IMR-90 (cell line): Measurements from ENCODE around the gene EML3.

Source experiments
- CEBPB ChIP-seq: IDR thresholded peaks from 2 replicates; pipeline ENCODE4 v1.6.1; 2012; ENCODE audit warnings: low read depth, low read length, improper control_type of control experiment
- FOS ChIP-seq: fragments of 150-350 bp; IDR thresholded peaks from 2 replicates; pipeline ENCODE4 v1.6.1; 2016; ENCODE audit warnings: low read depth, low read length
- MAFK ChIP-seq: IDR thresholded peaks from 2 replicates; pipeline ENCODE4 v1.6.1; 2012; ENCODE audit warnings: low read depth, low read length, improper control_type of control experiment
- POLR2A ChIP-seq: IDR thresholded peaks from 2 replicates; pipeline ENCODE4 v1.6.1; 2012; ENCODE audit warnings: mild to moderate bottlenecking, low read depth, low read length
- RCOR1 ChIP-seq: IDR thresholded peaks from 2 replicates; pipeline ENCODE4 v1.6.1; 2012; ENCODE audit warnings: mild to moderate bottlenecking, low read length, improper control_type of control experiment; ENCODE audit not compliant: insufficient replicate concordance
- TF ChIP-seq, protein P1 (sequence below): conservative IDR thresholded peaks from 2 replicates; pipeline ENCODE4 v1.5.1; 2012; ENCODE audit warnings: mild to moderate bottlenecking, low read depth, low read length, improper control_type of control experiment

DNA sequence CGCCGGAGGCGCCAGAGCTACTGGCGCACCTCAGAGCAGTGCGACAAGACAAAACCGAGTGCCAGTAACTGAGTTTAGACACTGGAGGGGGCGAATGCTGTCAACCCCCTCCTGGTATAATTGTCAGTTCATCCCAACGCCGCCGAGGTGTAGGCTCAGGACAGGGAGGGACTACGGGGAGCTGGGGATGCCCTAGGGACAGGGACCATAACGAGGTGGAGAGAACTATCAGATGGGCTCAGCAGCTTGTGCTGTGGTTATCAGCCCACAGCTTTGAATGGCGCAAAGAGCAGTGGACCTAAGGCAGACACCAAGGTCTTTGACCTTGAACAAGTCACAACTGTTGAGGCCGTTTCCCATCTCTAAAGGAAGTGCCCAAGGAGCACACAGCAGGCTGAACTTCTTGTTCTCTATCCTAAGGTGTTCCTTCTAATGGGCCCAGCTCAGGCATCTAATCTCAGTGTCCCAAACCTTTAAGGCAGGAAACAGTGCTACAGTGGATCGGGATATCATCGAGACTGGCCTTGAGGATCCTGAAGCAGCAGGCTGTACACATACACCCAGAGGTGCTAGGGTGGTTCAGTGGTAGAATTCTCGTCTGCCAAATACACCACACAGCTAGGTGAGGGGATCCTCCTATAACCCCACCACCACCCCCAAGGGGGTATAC, 20.3 kb downstream of the EML3 start:
- TF ChIP-seq RCOR1 (no peak), POLR2A (no peak), CEBPB (no peak), FOS (no peak), MAFK (no peak)
- TF ChIP-seq, protein P1, sequence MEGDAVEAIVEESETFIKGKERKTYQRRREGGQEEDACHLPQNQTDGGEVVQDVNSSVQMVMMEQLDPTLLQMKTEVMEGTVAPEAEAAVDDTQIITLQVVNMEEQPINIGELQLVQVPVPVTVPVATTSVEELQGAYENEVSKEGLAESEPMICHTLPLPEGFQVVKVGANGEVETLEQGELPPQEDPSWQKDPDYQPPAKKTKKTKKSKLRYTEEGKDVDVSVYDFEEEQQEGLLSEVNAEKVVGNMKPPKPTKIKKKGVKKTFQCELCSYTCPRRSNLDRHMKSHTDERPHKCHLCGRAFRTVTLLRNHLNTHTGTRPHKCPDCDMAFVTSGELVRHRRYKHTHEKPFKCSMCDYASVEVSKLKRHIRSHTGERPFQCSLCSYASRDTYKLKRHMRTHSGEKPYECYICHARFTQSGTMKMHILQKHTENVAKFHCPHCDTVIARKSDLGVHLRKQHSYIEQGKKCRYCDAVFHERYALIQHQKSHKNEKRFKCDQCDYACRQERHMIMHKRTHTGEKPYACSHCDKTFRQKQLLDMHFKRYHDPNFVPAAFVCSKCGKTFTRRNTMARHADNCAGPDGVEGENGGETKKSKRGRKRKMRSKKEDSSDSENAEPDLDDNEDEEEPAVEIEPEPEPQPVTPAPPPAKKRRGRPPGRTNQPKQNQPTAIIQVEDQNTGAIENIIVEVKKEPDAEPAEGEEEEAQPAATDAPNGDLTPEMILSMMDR, result no peak
